ENCODE measurements around the gene SSH3.

SSH3 gene

GRCh38 chr11:67323526-67323925 lies 20.2 kb downstream of the SSH3 start:
- H3K4me3 ChIP-seq (ENCODE audit: low read depth, low read length) = no peak overlapping the region

GRCh38 chr11:67332081-67332691 lies 28.9 kb downstream of the SSH3 start:
- H3K4me3 ChIP-seq (ENCODE audit: low read depth, low read length) = no peak overlapping the region

DNA sequence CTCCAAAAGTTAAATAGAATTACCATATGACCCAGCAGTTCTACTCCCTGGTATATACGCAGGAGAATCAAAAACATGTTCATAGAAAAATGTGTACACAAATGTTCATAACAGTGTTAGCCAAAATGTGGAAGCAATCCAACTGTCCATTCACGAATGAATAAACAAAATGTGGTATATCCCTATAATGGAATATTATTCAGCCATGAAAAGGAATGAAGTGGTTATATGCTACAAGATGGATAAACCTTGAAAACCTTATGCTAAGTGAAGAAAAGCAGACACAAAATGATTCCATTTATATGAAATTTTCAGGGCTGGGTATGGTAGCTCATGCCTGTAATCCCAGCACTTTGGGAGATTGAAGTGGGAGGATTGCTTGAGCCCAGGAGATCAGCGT lies 33.9 kb downstream of the SSH3 start:
- H3K4me3 ChIP-seq (ENCODE audit: low read depth, low read length) = no peak overlapping the region

DNA sequence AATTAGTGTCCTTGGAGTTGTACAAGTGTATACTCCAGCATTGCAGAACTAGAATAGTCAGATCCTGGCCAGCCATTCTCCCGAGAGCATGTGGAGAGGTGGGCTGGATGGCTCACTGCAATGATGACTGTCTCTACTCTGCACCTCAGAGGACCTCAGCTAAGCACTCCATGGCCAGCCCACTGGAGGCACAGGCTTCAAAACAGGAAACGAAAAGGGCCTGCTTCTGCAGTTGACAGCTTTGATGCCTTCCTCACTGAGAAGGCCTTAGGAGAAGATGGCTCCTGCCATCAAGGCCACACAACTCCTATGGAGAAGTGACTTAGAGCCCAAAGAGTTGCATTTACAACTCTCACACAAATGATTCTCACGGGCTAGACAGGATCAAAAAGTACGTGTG lies 40.9 kb downstream of the SSH3 start:
- H3K4me3 ChIP-seq (ENCODE audit: low read depth, low read length) = no peak overlapping the region

GRCh38 chr11:67345247-67345919 lies 42.1 kb downstream of the SSH3 start:
- H3K4me3 ChIP-seq (ENCODE audit: low read depth, low read length) = no peak overlapping the region

DNA sequence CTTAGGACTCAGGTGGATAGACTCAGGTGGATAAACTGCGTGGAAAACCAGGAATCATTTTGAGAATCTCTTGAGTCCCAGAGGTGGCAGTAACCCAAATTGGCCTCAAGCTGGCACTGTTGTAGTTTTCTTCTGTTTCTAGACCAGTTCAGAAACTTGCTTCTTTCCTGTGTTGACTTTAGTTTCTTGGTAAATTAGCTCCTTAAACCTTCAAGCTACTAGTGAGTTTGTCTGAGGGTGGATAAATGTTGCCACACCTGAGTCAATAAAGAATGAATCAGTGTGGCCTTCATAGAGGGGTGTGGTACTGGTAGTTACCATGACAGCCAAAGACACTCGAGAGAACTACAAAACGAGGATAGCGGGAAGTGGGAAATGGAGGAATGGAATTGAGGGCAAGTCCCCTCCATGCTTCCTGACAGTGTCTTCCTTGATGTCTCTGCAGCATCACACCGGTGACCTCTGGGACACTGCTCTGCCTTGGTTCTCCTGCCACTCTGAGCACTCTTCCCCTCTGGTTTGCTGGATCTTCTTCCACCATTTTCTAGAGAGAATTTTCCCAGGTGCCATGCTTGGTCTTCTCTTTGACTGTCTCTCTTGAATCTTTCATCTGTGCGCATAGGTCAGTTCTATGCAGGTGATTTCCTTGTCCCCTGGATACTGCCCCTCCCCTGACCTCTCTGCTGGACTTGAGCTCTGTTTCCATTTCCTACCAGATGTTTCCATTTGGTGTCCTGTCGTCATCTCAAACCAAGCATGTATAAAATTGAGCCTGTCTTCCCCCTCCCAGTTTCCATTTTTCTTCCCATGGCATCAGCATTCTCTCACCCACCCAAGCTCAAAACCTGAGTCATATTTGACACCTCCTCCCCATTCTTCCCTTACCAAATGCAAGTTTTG lies 42.8 kb downstream of the SSH3 start:
- H3K4me3 ChIP-seq (ENCODE audit: low read depth, low read length) = no peak overlapping the region

DNA sequence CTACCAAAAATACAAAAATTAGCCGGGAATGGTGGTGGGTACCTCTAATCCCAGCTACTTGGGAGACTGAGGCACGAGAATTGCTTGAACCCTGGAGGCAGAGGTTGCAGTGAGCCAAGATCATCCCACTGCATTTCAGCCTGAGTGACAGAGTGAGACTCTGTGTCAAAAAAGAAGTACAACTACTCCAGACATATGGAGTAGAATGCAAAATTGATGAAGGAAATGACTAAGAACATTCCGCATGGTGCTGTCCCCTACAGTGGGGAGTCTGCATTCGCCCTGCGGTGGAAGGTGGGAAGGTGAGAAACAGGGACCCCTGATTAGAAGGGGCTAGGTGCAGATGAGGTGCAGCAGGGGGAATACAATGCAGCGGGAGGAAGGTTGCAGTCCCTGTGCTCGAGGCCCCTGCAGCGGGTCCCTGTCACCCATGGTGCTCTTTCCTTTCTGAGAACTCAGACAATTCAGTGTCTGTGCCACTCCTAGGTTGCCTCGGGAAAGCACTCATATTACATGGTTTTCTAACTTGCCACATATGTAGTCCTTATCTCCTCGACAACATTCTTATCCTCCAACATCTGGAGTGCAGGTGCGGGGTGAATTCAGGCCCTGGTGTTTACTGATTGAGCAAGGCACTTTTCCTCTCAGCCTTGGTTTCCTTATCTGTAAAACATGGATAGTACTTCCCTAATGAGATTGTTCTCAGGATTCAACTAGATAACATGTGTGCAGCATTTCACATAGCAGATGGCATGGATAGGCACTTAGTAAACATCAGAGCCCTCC lies 44.8 kb downstream of the SSH3 start:
- no peak overlapping the region for H3K4me3 ChIP-seq (ENCODE audit: low read depth, low read length)

DNA sequence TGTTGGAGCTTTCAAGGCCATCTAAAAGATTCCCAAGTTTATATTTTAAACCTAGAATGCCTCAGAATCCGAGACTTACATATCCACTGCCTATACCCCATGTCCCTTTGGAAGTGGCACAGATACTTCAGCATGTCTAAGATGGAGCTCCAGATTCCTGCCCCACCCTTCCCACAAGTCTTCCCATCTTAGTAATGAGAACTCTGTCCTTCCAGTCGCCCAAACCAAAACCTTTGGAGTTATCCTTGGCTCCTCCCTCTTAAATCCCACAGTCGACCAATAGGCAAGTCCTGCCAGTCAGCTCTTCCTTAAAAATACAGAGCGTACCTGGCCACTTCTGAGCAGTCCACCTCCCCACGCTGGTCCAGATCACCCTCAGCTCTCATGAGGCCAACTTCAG lies 45.7 kb downstream of the SSH3 start:
- H3K4me3 ChIP-seq (ENCODE audit: low read depth, low read length) = no peak overlapping the region

GRCh38 chr11:67349457-67349856 lies 46.1 kb downstream of the SSH3 start:
- H3K4me3 ChIP-seq (ENCODE audit: low read depth, low read length) = no peak overlapping the region

DNA sequence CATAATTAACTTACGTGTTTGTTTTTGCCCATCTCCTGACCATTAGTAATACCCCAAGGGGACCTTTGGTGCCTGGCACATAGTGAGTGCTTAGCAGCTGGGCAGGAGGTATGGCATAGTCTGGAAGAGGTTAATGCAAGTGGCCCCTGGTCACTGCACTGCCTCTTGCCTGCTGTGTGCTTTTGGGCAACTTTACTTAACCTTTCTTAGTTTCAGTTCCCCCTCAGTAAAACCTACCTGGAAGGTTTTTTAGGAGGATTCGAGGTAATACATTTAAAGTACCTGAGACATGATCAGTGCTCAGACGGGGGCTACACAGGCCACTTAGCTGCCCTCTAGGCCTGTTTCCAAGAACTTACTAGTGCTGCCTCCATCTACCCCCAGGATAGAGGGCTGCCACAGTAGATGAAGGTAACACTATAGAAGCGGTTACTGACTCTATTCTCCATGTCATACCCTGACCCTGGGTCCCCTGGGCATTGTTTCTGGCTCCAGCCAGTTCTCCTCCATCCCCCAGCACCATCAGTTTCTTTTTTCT lies 46.7 kb downstream of the SSH3 start:
- H3K4me3 ChIP-seq (ENCODE audit: low read depth, low read length) = no peak overlapping the region

DNA sequence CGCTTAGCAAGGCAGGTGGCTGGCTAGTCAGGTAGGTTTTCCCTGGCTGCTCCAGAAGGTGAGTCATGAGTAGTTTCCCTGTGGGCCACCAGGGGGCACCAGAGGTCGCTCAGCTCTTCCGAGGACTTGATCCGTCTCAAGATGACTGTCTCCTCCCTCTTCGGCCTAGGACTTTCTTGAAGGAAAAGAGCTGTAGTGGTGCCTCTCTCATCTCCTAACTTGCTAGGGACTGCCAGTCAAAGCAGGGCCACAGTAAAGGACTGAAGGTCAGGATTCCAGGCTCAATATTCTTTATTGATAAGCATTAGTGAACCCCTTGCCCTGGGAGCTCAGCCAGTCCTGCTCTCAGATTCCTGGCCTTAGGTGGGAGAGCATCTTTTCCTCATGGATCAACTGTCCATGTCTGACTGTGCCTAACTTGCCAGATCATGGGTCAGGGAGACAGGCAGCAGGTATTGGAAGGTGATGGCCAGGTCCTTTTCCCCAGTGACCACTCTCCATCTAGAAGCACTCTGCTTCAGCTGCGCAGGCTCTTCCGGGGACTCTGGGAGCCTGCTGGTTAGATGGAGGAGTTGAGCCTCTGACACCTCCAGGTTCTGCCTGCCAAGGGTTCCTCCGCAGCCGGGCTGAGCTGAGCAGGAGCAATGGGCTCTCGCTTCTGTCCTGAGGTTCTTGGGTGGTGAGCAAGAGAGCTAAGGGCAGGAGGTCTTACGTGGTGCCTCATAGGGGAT lies 48.1 kb downstream of the SSH3 start:
- no peak overlapping the region for H3K4me3 ChIP-seq (ENCODE audit: low read depth, low read length)

GRCh38 chr11:67352546-67353316 lies 49.4 kb downstream of the SSH3 start:
- H3K4me3 ChIP-seq (ENCODE audit: low read depth, low read length) = peak overlapping the region; percentile 60

GRCh38 chr11:67353317-67354074 lies 50.2 kb downstream of the SSH3 start, which contains the start of gene POLD4:
Gene POLD4 (minus strand): TSS chr11:67353546. CDS start chr11:67353399, 147 bp downstream.
- peak within 1 kb of the TSS; percentile 60 for H3K4me3 ChIP-seq (ENCODE audit: low read depth, low read length)

DNA sequence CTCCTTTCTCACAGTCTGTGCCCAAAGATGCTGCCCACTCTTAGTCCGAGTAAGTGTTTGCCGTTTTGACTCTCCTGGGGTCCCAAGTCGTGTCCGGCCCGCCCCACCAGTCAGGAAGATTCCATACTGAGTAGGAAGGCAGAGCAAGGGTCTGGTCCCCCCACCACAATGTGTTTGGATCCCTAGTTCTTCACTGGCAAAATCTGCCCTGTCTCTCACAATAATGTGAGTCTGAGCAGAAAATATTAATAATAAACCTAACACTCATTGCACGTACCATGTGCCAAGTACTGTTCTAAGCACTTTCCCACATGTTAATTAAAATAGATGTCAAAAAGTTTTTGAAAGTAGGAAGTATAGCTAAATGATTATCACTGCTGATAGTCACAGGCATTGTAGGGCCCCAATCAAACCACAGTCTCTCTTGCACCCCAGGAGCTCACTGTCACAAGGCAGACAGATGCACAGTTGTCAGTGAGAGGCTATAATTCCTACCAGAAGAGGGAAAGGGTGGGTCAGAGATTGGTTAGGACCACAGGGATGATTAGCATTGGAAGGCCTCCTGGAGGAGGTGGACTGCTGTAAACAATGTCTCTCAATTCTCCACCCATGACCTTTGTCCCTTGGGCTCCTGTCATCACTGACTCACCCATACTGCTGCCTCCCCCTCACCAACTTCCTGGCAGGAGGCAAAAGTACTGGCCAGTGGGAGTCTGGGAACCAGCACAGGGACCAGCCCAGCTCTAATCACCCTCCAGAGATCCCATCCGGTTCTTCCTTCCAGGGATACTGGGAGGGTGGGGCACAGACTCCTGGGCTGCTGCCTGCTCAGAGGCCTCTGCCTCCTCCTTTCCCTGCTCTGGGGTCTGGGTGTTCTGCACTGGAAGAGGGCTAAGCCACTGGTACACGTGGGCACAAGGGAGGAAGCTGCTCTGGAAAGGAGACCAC lies 51.0 kb downstream of the SSH3 start:
- peak overlapping the region; percentile 28 for H3K4me3 ChIP-seq (ENCODE audit: low read depth, low read length)

DNA sequence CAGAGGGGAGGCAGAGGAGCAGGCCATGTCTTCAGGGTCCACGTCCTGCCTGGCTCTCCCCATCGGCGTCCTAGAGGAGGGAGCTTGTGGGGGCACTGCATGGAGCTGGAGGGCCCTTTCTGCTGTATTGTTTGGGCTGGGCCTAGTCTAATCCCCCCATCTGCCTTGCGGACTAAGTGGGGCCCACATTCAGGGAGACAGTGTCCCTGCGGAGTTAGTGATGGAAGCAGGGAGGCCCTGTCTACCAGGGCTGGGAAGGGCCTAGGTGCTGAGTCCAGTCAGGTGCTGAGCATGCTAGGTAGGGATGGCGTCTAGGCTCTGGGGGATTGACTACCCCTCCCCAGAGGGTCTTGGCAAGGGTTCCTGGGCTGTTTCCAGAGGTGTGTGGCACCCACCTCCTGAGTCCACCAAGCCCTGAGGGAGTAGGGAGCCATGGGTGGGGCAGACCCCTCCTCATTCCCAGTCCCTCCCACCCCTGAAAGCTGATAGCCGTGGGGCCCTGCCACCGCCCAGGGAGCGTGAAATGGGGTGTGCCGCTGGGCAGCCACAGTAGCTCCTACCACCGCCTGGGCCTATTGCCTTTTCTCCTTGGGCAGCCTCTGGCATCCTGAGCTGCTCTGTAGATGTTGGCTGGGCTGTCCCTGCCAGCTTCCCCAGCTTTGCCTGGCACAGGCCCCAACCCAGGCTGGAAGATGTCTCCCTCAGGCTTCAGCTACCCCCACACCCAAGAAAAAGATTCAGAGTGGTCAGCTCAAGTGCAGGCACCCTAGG lies 51.9 kb downstream of the SSH3 start:
- H3K4me3 ChIP-seq (ENCODE audit: low read depth, low read length) = no peak overlapping the region

- H3K4me3 ChIP-seq (ENCODE audit: low read depth, low read length) = no peak overlapping the region
Observed at GRCh38 chr11:67355794-67356386, 52.6 kb downstream of the SSH3 start.

All from iPS-11a (cell line).